ENCODE data around the gene CTXN1. TPM values are rescaled to one million over a fixed set of nuclear protein-coding genes. Genes with fewer than 3 reads are reported as not detected.
"Not testable (repeated sequence)": the region's sequence is repeated elsewhere in the genome, so short reads cannot be mapped to it uniquely, and the experiment has no call there.

Gene CTXN1
- total RNA-seq, 2 donors from 2014 or later: 1.5 to 4.4 TPM

DNA sequence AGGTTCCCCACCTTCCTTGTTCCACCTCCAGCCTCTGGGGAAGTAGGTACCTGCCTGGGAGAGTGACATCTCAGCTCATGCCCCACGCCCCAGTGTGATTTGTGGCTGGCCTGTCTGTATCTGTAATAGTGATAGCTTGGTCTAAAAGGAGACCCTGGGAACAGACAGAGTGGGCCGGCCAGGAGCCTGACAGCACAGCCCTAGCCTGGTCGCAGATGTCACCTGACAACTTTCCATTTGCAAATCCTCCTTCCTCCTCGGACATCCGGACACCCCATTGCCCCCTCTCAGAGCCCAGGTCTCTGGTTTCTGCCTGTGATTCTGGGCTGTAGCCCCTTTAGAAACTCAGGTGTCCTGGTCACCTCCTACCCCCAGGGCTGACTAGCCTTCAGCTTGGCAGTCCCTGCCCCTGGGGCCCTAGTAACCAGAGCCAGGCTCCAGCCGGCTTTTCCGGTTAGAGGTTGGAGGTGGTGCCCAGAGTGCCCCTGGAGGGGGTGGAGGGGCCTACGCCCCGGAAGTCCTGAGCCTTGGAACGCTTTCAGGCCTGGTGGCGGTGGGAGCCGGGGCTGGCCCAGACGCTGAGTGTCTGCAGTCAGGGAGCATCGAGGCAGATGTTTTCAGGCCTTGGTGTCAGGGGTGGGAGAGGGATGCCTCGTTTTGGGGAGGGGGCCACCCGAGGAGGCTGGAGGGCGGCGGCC is 31.2 kb downstream of the CTXN1 start:
- Histone ChIP-seq H3K9me3 (no peaks in the 10 kb centered on the region), H3K9ac (ENCODE audit: low read depth in 2 of 2, low read length in 2 of 2) (no peak overlapping the region), H3K4me3 (no peak overlapping the region), H3K27ac (no peak overlapping the region), H3K27me3 (no peaks in the 10 kb centered on the region), H3K36me3 (no peaks in the 10 kb centered on the region), H3K4me1 (no peaks in the 10 kb centered on the region)
- intact Hi-C loops (cut with DNase I): no loop called here
- TF ChIP-seq, protein P1, sequence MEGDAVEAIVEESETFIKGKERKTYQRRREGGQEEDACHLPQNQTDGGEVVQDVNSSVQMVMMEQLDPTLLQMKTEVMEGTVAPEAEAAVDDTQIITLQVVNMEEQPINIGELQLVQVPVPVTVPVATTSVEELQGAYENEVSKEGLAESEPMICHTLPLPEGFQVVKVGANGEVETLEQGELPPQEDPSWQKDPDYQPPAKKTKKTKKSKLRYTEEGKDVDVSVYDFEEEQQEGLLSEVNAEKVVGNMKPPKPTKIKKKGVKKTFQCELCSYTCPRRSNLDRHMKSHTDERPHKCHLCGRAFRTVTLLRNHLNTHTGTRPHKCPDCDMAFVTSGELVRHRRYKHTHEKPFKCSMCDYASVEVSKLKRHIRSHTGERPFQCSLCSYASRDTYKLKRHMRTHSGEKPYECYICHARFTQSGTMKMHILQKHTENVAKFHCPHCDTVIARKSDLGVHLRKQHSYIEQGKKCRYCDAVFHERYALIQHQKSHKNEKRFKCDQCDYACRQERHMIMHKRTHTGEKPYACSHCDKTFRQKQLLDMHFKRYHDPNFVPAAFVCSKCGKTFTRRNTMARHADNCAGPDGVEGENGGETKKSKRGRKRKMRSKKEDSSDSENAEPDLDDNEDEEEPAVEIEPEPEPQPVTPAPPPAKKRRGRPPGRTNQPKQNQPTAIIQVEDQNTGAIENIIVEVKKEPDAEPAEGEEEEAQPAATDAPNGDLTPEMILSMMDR (IDR thresholded peaks at IDR 0.05): no peak
- peak; percentile 65 for DNase-seq

DNA sequence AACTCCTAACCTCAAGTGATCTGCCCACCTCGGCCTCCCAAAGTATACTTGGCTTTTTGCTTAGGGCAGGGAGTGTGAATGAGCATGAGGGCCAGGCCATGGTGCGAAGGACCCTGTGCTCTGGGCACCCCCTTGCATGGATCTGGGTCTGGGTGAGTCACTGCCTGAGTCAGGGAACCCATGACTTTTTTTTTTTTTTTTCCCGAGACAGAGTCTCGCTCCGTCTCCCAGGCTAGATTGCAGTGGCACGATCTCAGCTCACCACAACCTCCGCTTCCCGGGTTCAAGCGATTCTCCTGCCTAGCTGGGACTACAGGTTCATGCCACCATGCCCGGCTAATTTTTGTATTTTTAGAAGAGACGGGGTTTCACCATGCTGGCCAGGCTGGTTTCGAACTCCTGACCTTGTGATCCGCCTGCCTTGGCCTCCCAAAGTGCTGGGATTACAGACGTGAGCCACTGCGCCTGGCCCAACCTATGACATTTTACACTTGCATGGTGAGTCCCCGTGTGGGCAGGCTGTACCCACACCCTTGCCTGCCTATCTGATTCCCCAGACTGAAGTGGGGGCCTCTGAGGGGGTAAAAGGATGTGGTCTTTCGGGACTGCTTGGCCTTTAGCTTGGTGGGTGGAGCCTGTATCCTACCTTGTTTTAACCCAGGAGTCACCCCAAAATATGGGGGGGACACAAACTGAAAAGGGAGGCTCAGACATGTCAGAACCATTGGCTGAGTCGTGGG is 32.4 kb downstream of the CTXN1 start:
- H3K9ac ChIP-seq (ENCODE audit: low read depth in 2 of 2, low read length in 2 of 2); H3K27me3 ChIP-seq; H3K4me3 ChIP-seq; H3K9me3 ChIP-seq; intact Hi-C loops (cut with DNase I); H3K27ac ChIP-seq; DNase-seq; H3K4me1 ChIP-seq; H3K36me3 ChIP-seq: not testable (repeated sequence)

DNA sequence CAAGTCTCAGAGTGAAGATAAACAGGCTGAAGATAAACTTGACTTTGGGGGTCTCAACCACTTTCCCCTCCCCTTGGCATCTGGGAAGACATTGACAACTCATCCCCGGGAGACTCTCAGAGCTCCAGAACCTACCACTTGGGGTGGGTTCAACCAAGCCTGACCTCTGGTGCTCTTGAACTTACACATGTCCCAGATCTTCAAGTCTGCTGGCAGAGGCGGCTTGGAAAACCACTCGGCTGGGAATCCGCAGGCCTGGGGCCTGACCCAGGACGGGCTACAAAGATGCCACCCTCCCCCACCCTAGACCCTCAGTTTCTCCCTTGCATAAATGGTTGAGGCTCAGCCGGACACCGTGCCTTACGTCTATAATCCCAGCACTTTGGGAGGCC is 37.1 kb downstream of the CTXN1 start:
- TF ChIP-seq, protein P1 (IDR thresholded peaks at IDR 0.05): no peak
- peak overlapping the region; percentile 53 for H3K4me3 ChIP-seq
- H3K9me3 ChIP-seq: no peaks in the 10 kb centered on the region
- intact Hi-C loops (cut with DNase I): no loop called here
- peak overlapping the region; percentile 34 to 58 for H3K9ac ChIP-seq (ENCODE audit: low read depth in 2 of 2, low read length in 2 of 2)
- H3K27ac ChIP-seq: no peak overlapping the region
- peaks cover 8% of the 10 kb centered on the region for H3K4me1 ChIP-seq
- no peak for DNase-seq
- H3K27me3 ChIP-seq: peaks cover 5% of the 10 kb centered on the region
- no peaks in the 10 kb centered on the region for H3K36me3 ChIP-seq

DNA sequence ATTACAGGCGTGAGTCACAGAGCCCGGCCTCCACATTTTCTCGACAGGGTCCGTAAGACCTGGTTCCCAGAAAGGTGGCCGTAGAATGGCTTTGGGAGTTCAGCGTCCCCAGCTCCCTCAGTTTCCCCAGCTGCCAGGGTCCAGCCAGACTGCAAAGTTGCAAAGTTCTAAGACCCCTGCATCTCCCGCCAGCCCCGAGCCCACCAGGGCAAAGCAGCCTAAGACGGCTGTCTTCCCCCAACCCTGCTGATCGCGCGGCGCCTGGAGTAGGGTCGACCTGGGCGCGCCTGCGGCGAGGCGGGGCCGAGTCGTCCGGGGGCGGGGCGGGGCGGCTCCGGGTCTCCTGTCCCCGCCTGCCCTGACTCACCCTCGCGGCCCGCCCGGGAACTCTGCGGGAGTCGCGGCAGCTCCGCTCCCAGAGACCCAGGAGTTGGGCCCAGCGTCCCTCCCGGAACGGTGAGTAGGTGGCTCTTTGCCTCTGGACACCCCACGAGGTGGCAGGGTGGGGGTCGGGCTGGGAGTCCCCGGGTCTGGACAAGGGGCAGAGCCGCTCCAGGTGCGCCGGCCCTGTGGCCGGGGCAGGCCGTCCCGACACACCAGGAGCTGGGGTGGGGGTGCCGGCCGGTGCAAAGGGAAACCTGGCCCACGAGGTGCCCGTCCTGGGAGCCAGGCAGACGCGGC is 37.6 kb downstream of the CTXN1 start, which contains the start of gene LRRC8E:
TSS of gene LRRC8E (plus strand) at position 366 of the 681 bp plus-strand sequence. CDS start 7,094 bp downstream, outside the sequence.
- H3K36me3 ChIP-seq: no peaks in the 10 kb centered on the region
- H3K4me3 ChIP-seq: peak within 1 kb of the TSS; percentile 53
- DNase-seq: peak; percentile 77
- H3K9ac ChIP-seq (ENCODE audit: low read depth in 2 of 2, low read length in 2 of 2): peak within 1 kb of the TSS; percentile 34 to 58
- TF ChIP-seq, protein P1 (IDR thresholded peaks at IDR 0.05): no peak
- H3K4me1 ChIP-seq: peaks cover 8% of the 10 kb centered on the region
- no peak within 1 kb of the TSS for H3K27ac ChIP-seq
- H3K9me3 ChIP-seq: no peaks in the 10 kb centered on the region
- H3K27me3 ChIP-seq: peaks cover 5% of the 10 kb centered on the region
- intact Hi-C loops (cut with DNase I): no loop called here

DNA sequence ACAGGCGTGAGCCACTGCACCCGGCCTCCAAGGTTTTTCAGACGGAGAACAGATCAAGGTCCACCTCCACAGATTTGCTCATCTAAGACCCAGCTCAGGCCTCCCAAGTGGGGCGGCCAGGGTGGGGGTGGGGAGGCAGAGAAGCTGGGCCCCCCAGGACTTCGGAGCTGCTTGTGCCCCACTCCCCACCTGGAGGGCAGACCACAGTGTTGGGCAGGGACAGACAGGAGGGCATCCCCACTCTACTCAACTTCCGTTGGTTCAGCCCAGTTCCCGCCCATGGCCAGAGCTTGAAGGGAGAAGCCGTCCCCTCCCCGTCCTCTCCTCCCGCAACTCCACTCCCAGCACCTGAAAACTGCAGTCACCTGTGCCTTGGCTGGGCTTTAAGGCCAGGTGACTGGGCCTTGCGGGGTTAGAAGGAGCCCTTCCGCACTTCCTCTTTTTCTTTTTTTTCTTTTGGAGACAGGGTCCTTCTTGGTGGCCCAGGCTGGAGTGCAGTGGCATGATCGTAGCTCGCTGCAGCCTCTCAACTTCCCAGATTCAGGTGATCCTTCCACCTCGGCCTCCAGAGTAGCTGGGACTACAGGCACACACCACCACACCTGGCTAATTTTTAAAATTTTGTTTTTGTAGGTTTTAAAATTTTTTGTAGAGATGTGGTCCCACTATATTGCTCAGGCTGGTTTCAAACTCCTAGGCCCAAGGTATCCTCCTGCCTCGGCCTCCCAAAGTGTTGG is 38.4 kb downstream of the CTXN1 start:
- TF ChIP-seq, protein P1 (IDR thresholded peaks at IDR 0.05): no peak
- no peak for DNase-seq
- H3K9ac ChIP-seq (ENCODE audit: low read depth in 2 of 2, low read length in 2 of 2): no peak overlapping the region
- intact Hi-C loops (cut with DNase I): no loop called here
- peaks cover 5% of the 10 kb centered on the region for H3K27me3 ChIP-seq
- H3K4me3 ChIP-seq: no peak overlapping the region
- H3K4me1 ChIP-seq: peaks cover 8% of the 10 kb centered on the region
- H3K9me3 ChIP-seq: no peaks in the 10 kb centered on the region
- no peaks in the 10 kb centered on the region for H3K36me3 ChIP-seq
- H3K27ac ChIP-seq: no peak overlapping the region

Data from colonic mucosa (tissue), 4 donors.